Central memory CD4-positive, alpha-beta T cell (primary cell): ENCODE data around the gene ANKRD17.
"Not testable (repeated sequence)": the region's sequence is repeated elsewhere in the genome, so short reads cannot be mapped to it uniquely, and the experiment has no call there.

Experiments
- DNase-seq: peaks from one replicate; pipeline ENCODE4 v3.0.0; 2022

The ANKRD17 gene

GRCh38 chr4:73244945-73245601, 13.5 kb downstream of the ANKRD17 start:
- DNase-seq, result no peak

GRCh38 chr4:73237044-73237443, 21.6 kb downstream of the ANKRD17 start:
- DNase-seq, result no peak

DNA sequence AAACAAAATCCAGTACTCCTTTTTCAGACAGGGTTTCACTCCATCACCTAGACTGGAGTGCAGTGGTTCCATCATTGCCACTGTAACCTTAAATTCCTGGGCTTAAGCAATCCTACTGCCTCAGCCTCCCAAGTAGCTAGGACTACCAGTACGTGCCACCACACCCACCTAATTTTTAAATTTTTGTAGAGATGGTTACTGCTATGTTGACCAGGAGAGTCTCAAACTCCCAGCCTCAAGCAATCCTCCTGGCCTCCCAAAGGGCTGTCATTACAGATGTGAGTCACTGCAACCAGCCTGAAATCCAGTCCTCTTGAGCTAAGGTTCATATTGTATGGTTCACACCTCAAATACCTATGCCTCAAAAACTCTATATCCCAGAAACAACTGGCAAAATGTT, 22.4 kb downstream of the ANKRD17 start:
- no peak for DNase-seq

DNA sequence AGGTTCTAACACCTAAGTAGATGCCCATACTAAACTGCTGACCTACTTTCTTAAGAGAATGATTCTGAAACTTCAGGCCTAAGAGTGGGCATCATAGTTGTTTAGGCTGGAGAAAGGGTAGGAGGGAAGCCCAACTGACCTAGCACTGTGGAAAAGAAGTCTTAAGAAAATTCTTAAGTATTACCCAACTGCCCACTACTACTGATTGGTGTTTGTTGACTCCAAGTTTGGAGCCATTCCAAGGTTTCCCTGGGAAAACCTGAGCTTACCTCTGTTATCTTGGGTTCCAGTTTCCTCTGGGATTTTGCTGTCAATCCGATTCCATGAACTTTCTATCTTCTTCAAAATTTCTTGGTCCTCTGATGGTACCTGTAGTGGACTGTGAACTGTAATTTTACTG, 23.9 kb downstream of the ANKRD17 start:
- no peak for DNase-seq

DNA sequence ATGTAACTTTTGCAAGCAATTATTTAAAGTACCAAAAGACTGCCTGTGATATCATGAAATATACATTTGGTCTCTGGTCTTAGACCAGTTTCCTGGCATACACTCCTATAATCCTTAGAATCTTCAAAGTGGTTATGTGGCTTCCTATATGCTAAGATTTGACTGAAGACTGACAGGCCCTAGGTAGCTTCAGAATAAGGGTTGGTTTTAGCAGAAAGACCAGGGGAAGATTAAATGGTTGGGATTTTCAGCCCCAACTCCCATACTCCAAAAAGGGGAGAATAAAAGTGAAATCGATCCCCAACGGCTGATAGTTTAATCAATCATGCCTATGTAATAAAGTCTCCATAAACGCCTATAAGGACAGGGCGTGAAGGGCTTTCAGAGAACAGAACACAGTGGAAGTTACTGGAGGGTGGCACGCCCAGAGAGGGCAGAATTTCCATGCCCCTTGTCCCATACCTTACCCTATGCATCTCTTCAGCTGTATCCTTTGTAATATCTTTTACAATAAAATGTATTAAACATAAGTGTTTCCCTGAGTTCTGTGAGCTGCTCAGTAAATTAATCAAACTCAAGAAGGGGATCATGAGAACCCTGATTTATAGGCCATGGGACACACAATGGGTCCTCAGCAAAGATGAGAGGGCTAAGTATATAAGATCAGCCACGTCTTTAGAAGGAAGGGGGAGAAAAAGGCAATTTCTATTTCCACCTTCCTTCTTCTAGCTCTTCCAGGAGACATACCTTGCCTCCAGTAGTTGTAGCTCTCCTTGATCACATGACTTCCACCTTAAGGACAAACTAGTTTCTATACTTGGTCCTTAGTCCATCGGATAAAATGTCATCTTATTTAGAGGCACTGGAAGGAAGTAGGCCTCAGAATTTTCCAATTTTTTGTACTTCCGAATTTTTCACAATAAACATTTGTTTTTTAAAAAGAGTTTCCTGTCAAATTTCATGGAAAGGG, 26.8 kb downstream of the ANKRD17 start:
- no peak for DNase-seq

DNA sequence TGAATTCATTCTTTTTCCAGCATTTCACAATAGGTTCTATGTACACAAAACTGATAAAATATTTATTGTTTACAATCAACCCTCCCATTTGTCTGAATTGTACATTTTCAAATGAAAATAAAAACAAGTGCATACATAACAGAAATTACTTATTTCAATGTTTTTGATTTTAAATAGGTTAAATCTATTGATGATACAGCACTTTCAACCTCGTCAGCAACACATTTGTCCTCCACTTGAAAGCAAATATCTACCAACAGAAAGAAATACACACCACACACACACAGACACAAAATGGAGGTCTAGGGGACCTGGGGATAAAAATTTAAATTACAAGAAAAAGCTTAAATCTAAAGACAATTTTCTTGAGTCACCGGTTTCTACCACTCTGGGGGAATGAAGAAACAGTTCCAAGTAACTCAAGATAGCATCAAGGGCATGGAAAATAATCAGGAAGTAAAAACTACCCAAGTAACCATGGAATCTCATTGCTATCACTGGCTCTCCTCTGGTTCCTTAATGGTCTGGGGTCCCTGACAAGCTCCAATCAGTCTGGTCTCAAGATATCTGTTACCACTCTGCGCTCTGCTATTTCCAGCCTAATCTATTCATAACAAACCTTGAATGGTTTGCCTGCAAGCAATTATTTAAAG, 27.6 kb downstream of the ANKRD17 start:
- DNase-seq, result no peak

- DNase-seq, result not testable (repeated sequence)
Measured at GRCh38 chr4:73228800-73229199, 29.8 kb downstream of the ANKRD17 start.

GRCh38 chr4:73224886-73225285, 33.7 kb downstream of the ANKRD17 start:
- no peak for DNase-seq

DNA sequence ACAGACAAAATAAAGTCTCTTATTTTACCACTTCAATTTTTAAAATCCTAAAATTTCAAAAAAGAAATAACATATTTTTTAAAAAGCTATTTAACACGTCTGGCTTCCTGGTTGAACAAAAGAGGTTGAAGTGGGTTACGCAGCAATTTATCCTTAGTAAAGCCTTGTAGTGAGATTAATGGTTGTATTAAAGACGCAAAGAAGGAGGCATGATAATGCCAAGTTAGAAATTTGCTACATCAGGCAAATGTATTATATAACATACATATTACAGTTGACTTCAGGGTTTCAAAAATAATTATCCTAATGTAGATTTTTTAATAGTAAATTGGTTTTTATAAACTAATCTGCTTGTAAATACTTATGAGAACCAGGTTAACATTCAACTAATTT, 35.3 kb downstream of the ANKRD17 start:
- no peak for DNase-seq

- DNase-seq, result peak; percentile 85
Measured at GRCh38 chr4:73222466-73223257, 35.9 kb downstream of the ANKRD17 start.

DNA sequence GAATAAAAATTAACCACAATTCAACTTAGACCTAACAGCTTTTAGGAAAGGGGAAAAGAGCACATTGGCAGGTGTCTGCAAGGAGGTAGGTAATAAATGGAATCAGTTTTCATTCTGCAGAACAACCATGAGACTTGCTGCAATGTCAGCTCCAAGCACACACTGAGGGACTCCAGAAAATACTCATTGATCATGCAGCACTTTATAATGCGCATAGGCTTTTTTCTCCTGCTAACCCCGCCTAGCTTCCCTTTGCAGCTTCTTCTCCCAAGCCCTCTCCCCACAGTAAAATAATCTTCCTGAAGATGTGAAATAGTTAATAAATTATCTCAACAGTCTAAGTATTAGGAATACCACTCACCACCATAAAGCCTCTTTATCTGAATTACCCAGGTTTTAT, 36.9 kb downstream of the ANKRD17 start:
- no peak for DNase-seq

DNA sequence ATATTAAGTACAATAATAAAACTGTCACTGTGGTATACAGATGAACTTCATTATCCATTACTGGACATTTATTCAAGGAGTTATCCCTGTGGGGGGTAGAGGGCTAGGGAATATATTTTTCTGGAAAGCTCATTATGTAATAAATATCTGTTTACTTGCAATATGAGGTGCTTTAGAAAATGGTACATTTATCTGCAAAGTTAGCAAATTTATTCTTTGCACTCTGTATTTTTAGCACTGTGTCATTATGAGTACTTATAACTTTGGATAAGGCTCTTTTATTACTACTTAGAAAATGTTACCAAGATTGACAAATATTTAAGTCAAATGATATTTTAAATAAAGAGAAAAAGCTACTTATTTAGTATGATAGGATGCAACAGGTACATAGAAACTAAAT, 37.8 kb downstream of the ANKRD17 start:
- no peak for DNase-seq

GRCh38 chr4:73213916-73214653, 44.5 kb downstream of the ANKRD17 start:
- DNase-seq, result no peak

DNA sequence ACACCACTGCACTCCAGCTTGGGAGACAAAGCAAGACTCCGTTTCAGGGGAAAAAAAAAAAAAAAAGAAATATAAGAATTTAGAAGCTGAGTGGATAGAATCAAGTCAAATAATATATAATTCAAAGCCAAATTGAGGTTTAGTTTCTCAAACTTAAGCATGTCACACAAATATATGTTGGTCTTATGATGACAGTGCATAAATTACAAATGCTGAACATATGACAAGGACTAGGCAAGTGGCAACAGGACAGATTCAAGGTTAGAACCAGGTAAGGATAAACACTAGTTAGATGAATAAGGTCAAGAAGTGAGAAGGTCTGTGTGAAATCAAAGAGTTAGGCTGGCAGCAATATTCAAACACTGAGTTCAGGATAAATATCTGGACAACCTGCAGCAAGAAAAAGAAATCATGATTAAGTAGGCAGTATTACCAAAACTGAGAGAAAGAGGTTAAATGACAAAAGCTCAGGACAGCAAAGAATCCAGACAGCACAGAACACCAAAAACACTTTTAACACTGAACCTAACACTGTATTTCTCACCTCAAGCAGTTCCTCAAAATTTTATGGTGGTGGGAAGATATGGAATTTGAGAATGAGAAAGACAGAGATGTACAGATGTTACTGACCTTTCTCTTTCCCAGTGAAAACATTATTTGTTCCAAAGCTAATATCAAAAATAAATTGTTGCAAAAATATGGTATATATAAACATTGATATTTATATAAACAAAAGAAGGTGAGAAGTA, 45.4 kb downstream of the ANKRD17 start:
- DNase-seq, result no peak

DNA sequence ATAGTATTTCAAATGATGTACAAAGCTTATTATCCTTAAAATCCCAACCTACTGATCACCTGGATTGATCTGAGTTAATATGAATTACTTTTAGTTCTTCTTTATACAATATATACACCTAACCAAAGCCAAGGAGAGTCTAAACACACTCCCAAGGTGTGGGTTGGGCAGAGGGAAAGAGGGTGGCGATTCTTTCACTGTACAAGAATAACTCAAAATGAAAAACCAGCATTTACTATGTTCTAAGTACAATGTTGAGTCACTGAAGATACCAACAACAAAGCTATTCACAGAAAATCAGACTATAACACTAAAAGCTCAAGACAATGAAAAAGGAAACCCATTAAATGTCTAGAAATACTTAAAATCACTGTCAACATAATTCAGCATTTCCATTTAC, 46.6 kb downstream of the ANKRD17 start:
- DNase-seq, result no peak

DNA sequence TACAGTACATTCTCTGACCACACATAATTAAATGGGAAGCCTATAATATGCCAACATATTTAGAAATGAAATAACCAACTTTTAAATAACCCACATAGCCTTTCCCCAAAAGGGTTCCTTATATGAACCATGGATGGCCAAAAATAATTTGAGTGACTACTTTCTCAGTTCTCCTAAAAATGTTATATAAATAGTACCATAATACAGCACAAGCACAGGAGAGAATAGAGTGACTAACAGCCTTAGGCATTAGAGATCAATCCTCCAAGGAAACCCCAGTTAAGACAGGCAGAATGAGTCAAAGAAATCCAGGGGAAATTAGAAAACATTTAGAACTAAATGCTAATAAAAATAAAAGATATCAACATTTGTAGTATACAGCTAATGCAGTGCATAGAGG, 50.2 kb downstream of the ANKRD17 start:
- no peak for DNase-seq

- no peak for DNase-seq
Measured at GRCh38 chr4:73206236-73206635, 52.4 kb downstream of the ANKRD17 start.

DNA sequence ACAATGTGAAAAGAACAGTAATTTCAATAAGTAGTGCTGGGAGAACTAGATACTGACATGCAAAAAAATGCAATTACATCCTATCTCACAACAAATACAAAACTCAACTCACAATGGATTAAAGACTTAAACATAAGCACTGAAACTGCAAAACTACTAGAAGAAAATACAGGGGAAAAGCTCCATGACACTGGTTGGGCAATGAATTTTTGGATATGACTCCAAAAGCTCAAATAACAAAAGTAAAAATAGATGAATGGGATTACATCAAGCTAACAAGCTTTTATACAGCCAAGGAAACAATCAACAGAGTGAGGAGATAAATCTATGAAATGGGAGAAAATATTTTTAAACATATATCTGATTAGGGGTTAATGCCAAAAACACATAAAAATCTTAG, 53.1 kb downstream of the ANKRD17 start:
- no peak for DNase-seq

- not testable (repeated sequence) for DNase-seq
Measured at GRCh38 chr4:73203976-73204375, 54.6 kb downstream of the ANKRD17 start.

DNA sequence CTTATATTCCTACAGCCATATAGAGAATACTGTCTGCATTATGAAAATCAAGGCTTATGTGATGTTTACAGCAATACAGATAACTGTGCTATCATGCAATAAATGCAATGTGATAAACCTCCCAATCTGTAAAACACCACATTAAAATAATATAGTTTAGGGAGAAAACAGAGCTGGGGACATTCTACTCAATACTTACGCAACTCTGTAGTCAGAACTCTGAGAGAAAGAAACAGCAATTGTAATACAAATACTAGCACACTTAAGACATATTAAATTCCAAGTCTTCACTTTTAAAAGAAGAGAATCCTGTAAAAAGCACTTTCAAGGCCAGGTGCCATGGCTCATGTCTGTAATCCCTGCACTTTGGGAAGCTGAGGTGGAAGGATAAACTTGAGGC, 61.4 kb downstream of the ANKRD17 start:
- no peak for DNase-seq

DNA sequence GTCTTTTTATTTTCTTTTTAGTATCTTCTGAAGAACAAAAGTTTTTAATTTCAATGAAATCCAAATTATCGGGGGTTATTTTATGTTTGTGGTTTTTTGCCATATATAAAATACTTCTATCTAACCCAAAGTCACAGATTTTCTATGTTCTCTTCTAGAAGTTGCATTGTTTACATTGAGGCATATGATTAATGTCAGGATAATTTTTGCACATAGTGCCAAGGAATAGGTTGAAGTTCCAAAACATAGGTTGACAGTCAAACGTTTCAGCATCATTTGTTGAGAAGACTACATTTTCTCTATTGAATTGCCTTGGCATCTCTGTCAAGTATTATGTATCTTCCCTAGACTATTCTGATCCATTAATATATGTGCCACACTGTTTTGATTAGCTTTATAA, 64.5 kb downstream of the ANKRD17 start:
- DNase-seq, result no peak
